SU-DHL-6 (cell line): ENCODE measurements around the gene NMNAT2.

Source experiments
- H2AFZ ChIP-seq: fragments of 200-600 bp; sonication (generic); 2 replicates; pipeline ENCODE4 v1.6.1; 2014; ENCODE audit warnings: low read depth, mild to moderate bottlenecking, moderate library complexity, mixed read lengths, antibody characterized with exemption, low read length; ENCODE audit not compliant: severe bottlenecking
- H3F3A ChIP-seq: fragments of 200-600 bp; shearing (Covaris generic); 2 replicates; pipeline ENCODE4 v1.6.0; 2016; ENCODE audit warnings: antibody characterized with exemption, mild to moderate bottlenecking; ENCODE audit not compliant: insufficient read depth
- H3K27ac ChIP-seq: fragments of 200-600 bp; sonication (generic); 2 replicates; pipeline ENCODE4 v1.5.1; 2016; ENCODE audit warnings: low read depth, mild to moderate bottlenecking, low read length, moderate library complexity, mixed read lengths
- H3K27me3 ChIP-seq: fragments of 200-600 bp; sonication (generic), shearing (Covaris generic); 2 replicates; pipeline ENCODE4 v1.6.0; 2014; ENCODE audit warnings: mild to moderate bottlenecking, low read length
- H3K36me3 ChIP-seq: fragments of 200-600 bp; sonication (generic); 2 replicates; pipeline ENCODE4 v1.6.1; 2014; ENCODE audit warnings: mild to moderate bottlenecking, low read length, mixed read lengths
- H3K4me2 ChIP-seq: fragments of 300-600, 200-600 bp; shearing (Covaris generic), sonication (generic); 2 replicates; pipeline ENCODE4 v1.6.0; 2014; ENCODE audit warnings: low read length, low read depth, mild to moderate bottlenecking; ENCODE audit not compliant: poor library complexity, severe bottlenecking
- H3K4me3 ChIP-seq: fragments of 200-600 bp; sonication (generic); 2 replicates; pipeline ENCODE4 v1.5.1; 2014; ENCODE audit warnings: antibody characterized with exemption, low read length, mild to moderate bottlenecking, mixed read lengths; ENCODE audit not compliant: insufficient read depth, poor library complexity, severe bottlenecking
- H3K79me2 ChIP-seq: fragments of 200-600 bp; sonication (generic); 2 replicates; pipeline ENCODE4 v1.6.1; 2014; ENCODE audit warnings: mild to moderate bottlenecking, low read length, moderate library complexity; ENCODE audit not compliant: insufficient read depth
- H3K9ac ChIP-seq: fragments of 200-600 bp; sonication (generic); 2 replicates; pipeline ENCODE4 v1.7.0; 2014; ENCODE audit warnings: mild to moderate bottlenecking, low read length
- H3K9me2 ChIP-seq: fragments of 200-600 bp; sonication (generic); replicated peaks from 2 replicates; pipeline ENCODE4 v1.6.1; 2014; ENCODE audit warnings: low read length; ENCODE audit not compliant: insufficient read depth
- H3K9me3 ChIP-seq: fragments of 200-600 bp; sonication (generic); 2 replicates; pipeline ENCODE4 v1.6.1; 2014; ENCODE audit warnings: low read length, mixed read lengths; ENCODE audit not compliant: insufficient read depth
- H4K20me1 ChIP-seq: fragments of 200-600 bp; sonication (generic); 2 replicates; pipeline ENCODE4 v1.6.1; 2014; ENCODE audit warnings: low read depth, mild to moderate bottlenecking, antibody characterized with exemption, low read length, moderate library complexity, mixed read lengths
- EZH2phosphoT487 ChIP-seq: fragments of 200-600 bp; sonication (generic), shearing (Covaris generic); conservative IDR thresholded peaks from 2 replicates; pipeline ENCODE4 v1.6.1; 2018; ENCODE audit warnings: mild to moderate bottlenecking, antibody characterized with exemption, low read length, moderate library complexity, mixed read lengths
- TF ChIP-seq, protein P1 (sequence below): fragments of 200-600 bp; sonication (generic); IDR thresholded peaks from one replicate; pipeline ENCODE4 v1.5.1; 2017; ENCODE audit warnings: antibody characterized with exemption, mild to moderate bottlenecking, low read length, moderate library complexity; ENCODE audit not compliant: insufficient read depth, poor library complexity, severe bottlenecking

NMNAT2 gene

DNA sequence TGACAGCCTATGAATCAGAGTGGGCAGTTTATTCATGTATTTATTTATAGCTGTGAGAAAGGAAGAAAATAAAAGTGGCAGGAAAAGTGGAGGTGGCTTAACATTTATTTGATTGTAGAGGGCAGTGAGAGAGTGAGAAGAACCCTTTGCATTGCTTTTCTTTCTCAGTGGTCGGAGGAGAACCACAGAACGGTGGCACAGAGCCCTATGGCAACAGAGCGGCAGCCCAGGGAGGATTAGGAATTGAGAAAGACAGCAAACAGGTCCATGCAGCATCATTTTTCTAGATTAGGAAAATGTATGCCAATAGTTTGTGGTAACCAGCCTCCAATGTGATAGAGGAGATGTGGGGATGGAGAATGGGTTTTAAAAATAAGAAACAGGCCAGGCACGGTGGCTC, 53.1 kb downstream of the NMNAT2 start:
- H2AFZ ChIP-seq = no peak overlapping the region
- no peak overlapping the region for H3K27ac ChIP-seq
- H3K9me2 ChIP-seq = no peaks in the 10 kb centered on the region
- no peaks in the 10 kb centered on the region for H3F3A ChIP-seq
- H3K79me2 ChIP-seq = no peaks in the 10 kb centered on the region
- H3K4me3 ChIP-seq = no peak overlapping the region
- H3K9me3 ChIP-seq = no peaks in the 10 kb centered on the region
- H3K36me3 ChIP-seq = no peaks in the 10 kb centered on the region
- H4K20me1 ChIP-seq = no peaks in the 10 kb centered on the region
- H3K27me3 ChIP-seq = no peaks in the 10 kb centered on the region
- TF ChIP-seq, protein P1, sequence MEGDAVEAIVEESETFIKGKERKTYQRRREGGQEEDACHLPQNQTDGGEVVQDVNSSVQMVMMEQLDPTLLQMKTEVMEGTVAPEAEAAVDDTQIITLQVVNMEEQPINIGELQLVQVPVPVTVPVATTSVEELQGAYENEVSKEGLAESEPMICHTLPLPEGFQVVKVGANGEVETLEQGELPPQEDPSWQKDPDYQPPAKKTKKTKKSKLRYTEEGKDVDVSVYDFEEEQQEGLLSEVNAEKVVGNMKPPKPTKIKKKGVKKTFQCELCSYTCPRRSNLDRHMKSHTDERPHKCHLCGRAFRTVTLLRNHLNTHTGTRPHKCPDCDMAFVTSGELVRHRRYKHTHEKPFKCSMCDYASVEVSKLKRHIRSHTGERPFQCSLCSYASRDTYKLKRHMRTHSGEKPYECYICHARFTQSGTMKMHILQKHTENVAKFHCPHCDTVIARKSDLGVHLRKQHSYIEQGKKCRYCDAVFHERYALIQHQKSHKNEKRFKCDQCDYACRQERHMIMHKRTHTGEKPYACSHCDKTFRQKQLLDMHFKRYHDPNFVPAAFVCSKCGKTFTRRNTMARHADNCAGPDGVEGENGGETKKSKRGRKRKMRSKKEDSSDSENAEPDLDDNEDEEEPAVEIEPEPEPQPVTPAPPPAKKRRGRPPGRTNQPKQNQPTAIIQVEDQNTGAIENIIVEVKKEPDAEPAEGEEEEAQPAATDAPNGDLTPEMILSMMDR = no peak
- no peak for TF ChIP-seq EZH2phosphoT487
- no peak overlapping the region for H3K4me2 ChIP-seq
- no peak overlapping the region for H3K9ac ChIP-seq

DNA sequence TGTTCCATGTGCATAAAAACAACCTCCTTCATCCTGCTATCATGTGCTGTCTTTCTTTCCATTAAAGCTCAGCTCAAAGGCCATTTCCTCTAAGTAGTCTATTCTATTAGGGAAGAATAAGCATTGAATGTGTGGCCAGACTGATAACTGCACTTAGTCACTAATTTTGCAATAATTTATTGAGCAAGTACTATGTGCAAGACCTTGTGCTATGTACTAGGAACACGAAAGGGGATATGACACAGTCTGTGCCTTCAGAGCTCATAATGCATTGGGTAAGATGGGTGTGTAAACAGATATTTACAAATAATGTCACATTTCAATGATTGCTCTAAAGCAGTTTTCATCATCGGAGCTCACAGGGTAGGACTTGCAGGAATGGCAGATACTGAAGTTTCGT, 54.2 kb downstream of the NMNAT2 start:
- TF ChIP-seq, protein P1 = no peak
- TF ChIP-seq EZH2phosphoT487 = no peak
- H3K9me2 ChIP-seq = no peaks in the 10 kb centered on the region

DNA sequence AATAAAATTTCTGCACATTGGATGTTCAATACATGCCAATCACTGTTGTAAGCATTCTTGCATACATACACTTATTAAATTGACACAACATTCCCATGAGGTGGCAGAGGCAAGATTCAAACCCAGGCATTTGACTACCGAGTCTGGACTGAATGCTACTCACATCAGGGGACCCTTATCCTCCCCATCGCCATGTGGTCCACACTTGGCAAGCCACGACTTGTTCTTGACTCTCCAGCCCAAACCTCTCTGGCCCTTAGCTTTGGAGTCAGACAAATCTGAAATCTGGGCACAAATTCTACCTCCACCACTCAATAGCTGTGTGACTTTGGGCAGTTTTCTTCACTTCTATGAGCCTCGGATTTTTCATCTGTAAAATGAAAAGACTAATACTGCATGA, 57.1 kb downstream of the NMNAT2 start:
- Histone ChIP-seq H3K79me2 (no peaks in the 10 kb centered on the region), H3K36me3 (no peaks in the 10 kb centered on the region), H3K9me3 (no peaks in the 10 kb centered on the region), H3K4me2 (no peak overlapping the region), H3K9ac (no peak overlapping the region), H3K27me3 (no peaks in the 10 kb centered on the region), H3K4me3 (no peak overlapping the region), H3K27ac (no peak overlapping the region), H3K9me2 (no peaks in the 10 kb centered on the region), H2AFZ (no peak overlapping the region), H4K20me1 (no peaks in the 10 kb centered on the region), H3F3A (no peaks in the 10 kb centered on the region)
- no peak for TF ChIP-seq EZH2phosphoT487
- TF ChIP-seq, protein P1 = no peak

More for the DNA sequence above, 54.2 kb downstream of the NMNAT2 start:
- Histone ChIP-seq H3F3A (no peaks in the 10 kb centered on the region), H4K20me1 (no peaks in the 10 kb centered on the region), H3K27me3 (no peaks in the 10 kb centered on the region), H2AFZ (no peak overlapping the region), H3K4me3 (no peak overlapping the region), H3K4me2 (no peak overlapping the region), H3K9me3 (no peaks in the 10 kb centered on the region), H3K9ac (no peak overlapping the region), H3K79me2 (no peaks in the 10 kb centered on the region), H3K36me3 (no peaks in the 10 kb centered on the region), H3K27ac (no peak overlapping the region)
